Neural progenitor cell (in vitro differentiated cells): ENCODE results near the gene NPHP4. TPM values are rescaled to one million over a fixed set of nuclear protein-coding genes. Genes with fewer than 3 reads are reported as not detected.
A peak's percentile ranks its signal among the peaks of the same experiment; 100 is the strongest.

Source experiments
- DNase-seq: peaks from one replicate; pipeline ENCODE4 v3.0.0-alpha.2; 2016; ENCODE audit warnings: low spot score
- H2AFZ ChIP-seq: fragments of 200-600 bp; sonication (generic); replicated peaks from 2 replicates; pipeline ENCODE4 v1.6.1; 2016; ENCODE audit warnings: antibody characterized with exemption
- H3F3A ChIP-seq: fragments of 200-600 bp; sonication (generic); 2 replicates; pipeline ENCODE4 v1.6.1; 2016; ENCODE audit warnings: antibody characterized with exemption, low read depth
- H3K27ac ChIP-seq: fragments of 200-600 bp; sonication (generic); 2 replicates; pipeline ENCODE4 v1.5.1; 2016; ENCODE audit warnings: mild to moderate bottlenecking
- H3K27me3 ChIP-seq: fragments of 200-600 bp; sonication (generic); 2 replicates; pipeline ENCODE4 v1.6.1; 2016; ENCODE audit warnings: mild to moderate bottlenecking, moderate library complexity
- H3K36me3 ChIP-seq: fragments of 200-600 bp; sonication (generic); 2 replicates; pipeline ENCODE4 v1.5.1; 2016
- H3K4me1 ChIP-seq: fragments of 200-600 bp; sonication (generic); 2 replicates; pipeline ENCODE4 v1.6.1; 2016; ENCODE audit warnings: mixed run types
- H3K4me2 ChIP-seq: fragments of 200-600 bp; sonication (generic); 2 replicates; pipeline ENCODE4 v1.6.1; 2016
- H3K4me3 ChIP-seq: fragments of 200-600 bp; sonication (generic); 2 replicates; pipeline ENCODE4 v1.5.1; 2016
- H3K79me2 ChIP-seq: fragments of 200-600 bp; sonication (generic); 2 replicates; pipeline ENCODE4 v1.6.1; 2016; ENCODE audit warnings: low read depth
- H3K9ac ChIP-seq: fragments of 200-600 bp; sonication (generic); 2 replicates; pipeline ENCODE4 v1.6.1; 2016
- H3K9me3 ChIP-seq: fragments of 200-600 bp; sonication (generic); 2 replicates; pipeline ENCODE4 v1.5.1; 2016; ENCODE audit warnings: low read depth
- H4K20me1 ChIP-seq: fragments of 200-600 bp; sonication (generic); 2 replicates; pipeline ENCODE4 v1.6.1; 2016; ENCODE audit warnings: low read depth
- H3K27ac Mint-ChIP-seq: 3 replicates; pipeline ENCODE4 v1.8.0; 2021; ENCODE audit warnings: mixed read lengths
- H3K27me3 Mint-ChIP-seq: 2 replicates; pipeline ENCODE4 v1.8.0; 2022; ENCODE audit warnings: low read depth, mild to moderate bottlenecking, inconsistent platforms, moderate library complexity, mixed read lengths; ENCODE audit not compliant: insufficient read depth
- H3K36me3 Mint-ChIP-seq: 3 replicates; pipeline ENCODE4 v1.8.0; 2021; ENCODE audit warnings: mixed read lengths
- H3K4me1 Mint-ChIP-seq: 3 replicates; pipeline ENCODE4 v1.8.0; 2021; ENCODE audit warnings: mixed read lengths
- H3K4me3 Mint-ChIP-seq: 3 replicates; pipeline ENCODE4 v1.8.0; 2021; ENCODE audit warnings: mild to moderate bottlenecking, moderate library complexity, mixed read lengths
- H3K9me3 Mint-ChIP-seq: 3 replicates; pipeline ENCODE4 v1.8.0; 2020; ENCODE audit warnings: mixed read lengths
- CTCF ChIP-seq: fragments of 200-600 bp; sonication (generic); IDR thresholded peaks from 2 replicates; pipeline ENCODE4 v1.5.1; 2017; ENCODE audit warnings: antibody characterized with exemption, mild to moderate bottlenecking
- EZH2 ChIP-seq: fragments of 200-600 bp; sonication (generic); IDR thresholded peaks from 2 replicates; pipeline ENCODE4 v1.6.1; 2017; ENCODE audit warnings: antibody characterized with exemption, mild to moderate bottlenecking, moderate library complexity
- EZH2phosphoT487 ChIP-seq: fragments of 200-600 bp; sonication (generic); IDR thresholded peaks from 2 replicates; pipeline ENCODE4 v1.6.1; 2017; ENCODE audit warnings: antibody characterized with exemption
- total RNA-seq: library from RNA; depleted of rRNA; stranded (reverse); fragments of >200 nt; gene quantifications from 2 replicates; pipeline ENCODE4 v1.2.3, GENCODE V29; 2015; ENCODE audit warnings: low replicate concordance

The NPHP4 gene
- total RNA-seq, 1 donor from 2014 or later, result 8.9 TPM

- peaks cover 48% of the 10 kb centered on the region for H3K4me1 Mint-ChIP-seq
- Histone ChIP-seq H2AFZ (no peak overlapping the region), H3K36me3 (no peaks in the 10 kb centered on the region), H3K27me3 (no peaks in the 10 kb centered on the region), H3F3A (peaks cover 24% of the 10 kb centered on the region), H3K4me2 (peak overlapping the region; percentile 65), H3K9ac (no peak overlapping the region), H3K4me1 (peaks cover 36% of the 10 kb centered on the region), H4K20me1 (no peaks in the 10 kb centered on the region), H3K79me2 (no peaks in the 10 kb centered on the region), H3K4me3 (peak overlapping the region; percentile 26), H3K27ac (peak overlapping the region; percentile 59), H3K9me3 (no peaks in the 10 kb centered on the region)
- H3K27ac Mint-ChIP-seq, result peak overlapping the region; percentile 87
- H3K36me3 Mint-ChIP-seq, result no peaks in the 10 kb centered on the region
- H3K4me3 Mint-ChIP-seq, result peak overlapping the region; percentile 71
- H3K27me3 Mint-ChIP-seq, result peaks cover 10% of the 10 kb centered on the region
- peak; percentile 85 for DNase-seq
- TF ChIP-seq CTCF, result no peak
- no peak for TF ChIP-seq EZH2phosphoT487
- TF ChIP-seq EZH2, result no peak
- H3K9me3 Mint-ChIP-seq, result no peaks in the 10 kb centered on the region
Measured at GRCh38 chr1:6003568-6004411, 11.6 kb upstream of the NPHP4 start.

GRCh38 chr1:6002714-6003501 lies 10.7 kb upstream of the NPHP4 start:
- Mint-ChIP-seq H3K4me1 (peaks cover 41% of the 10 kb centered on the region), H3K9me3 (no peaks in the 10 kb centered on the region), H3K27ac (peak overlapping the region; percentile 87), H3K27me3 (peaks cover 10% of the 10 kb centered on the region), H3K4me3 (peak overlapping the region; percentile 71), H3K36me3 (no peaks in the 10 kb centered on the region)
- TF ChIP-seq EZH2phosphoT487, result no peak
- no peak for TF ChIP-seq EZH2
- no peak for TF ChIP-seq CTCF
- no peak for DNase-seq
- no peak overlapping the region for H3K9ac ChIP-seq
- no peak overlapping the region for H3K4me3 ChIP-seq
- no peaks in the 10 kb centered on the region for H3K36me3 ChIP-seq
- H3K79me2 ChIP-seq, result no peaks in the 10 kb centered on the region
- no peaks in the 10 kb centered on the region for H3K9me3 ChIP-seq
- H3F3A ChIP-seq, result peaks cover 24% of the 10 kb centered on the region
- H3K4me2 ChIP-seq, result peak overlapping the region; percentile 65
- H3K27me3 ChIP-seq, result no peaks in the 10 kb centered on the region
- H3K4me1 ChIP-seq, result peaks cover 36% of the 10 kb centered on the region
- H4K20me1 ChIP-seq, result no peaks in the 10 kb centered on the region
- no peak overlapping the region for H3K27ac ChIP-seq
- H2AFZ ChIP-seq, result no peak overlapping the region

GRCh38 chr1:6001992-6002576 lies 9.9 kb upstream of the NPHP4 start:
- TF ChIP-seq CTCF, result no peak
- no peak for TF ChIP-seq EZH2
- TF ChIP-seq EZH2phosphoT487, result no peak
- H3K9me3 ChIP-seq, result no peaks in the 10 kb centered on the region
- H3K27ac Mint-ChIP-seq, result no peak overlapping the region
- peaks cover 32% of the 10 kb centered on the region for H3K4me1 ChIP-seq
- H3K4me3 ChIP-seq, result no peak overlapping the region
- no peak for DNase-seq
- H3K36me3 ChIP-seq, result no peaks in the 10 kb centered on the region
- no peak overlapping the region for H3K9ac ChIP-seq
- peak overlapping the region; percentile 24 for H3K4me3 Mint-ChIP-seq
- no peaks in the 10 kb centered on the region for H3K9me3 Mint-ChIP-seq
- peaks cover 37% of the 10 kb centered on the region for H3K4me1 Mint-ChIP-seq
- no peaks in the 10 kb centered on the region for H3K79me2 ChIP-seq
- H3K36me3 Mint-ChIP-seq, result no peaks in the 10 kb centered on the region
- H3F3A ChIP-seq, result peaks cover 24% of the 10 kb centered on the region
- no peak overlapping the region for H2AFZ ChIP-seq
- H3K27me3 Mint-ChIP-seq, result peaks cover 11% of the 10 kb centered on the region
- no peaks in the 10 kb centered on the region for H4K20me1 ChIP-seq
- H3K27me3 ChIP-seq, result no peaks in the 10 kb centered on the region
- H3K4me2 ChIP-seq, result no peak overlapping the region
- no peak overlapping the region for H3K27ac ChIP-seq
